HG03196 (cell line): ENCODE data around the gene TNIP3.

Source experiments
- ATAC-seq: cut with Tn5 transposase; IDR thresholded peaks from one replicate; pipeline ENCODE4 v1.9.1; 2021; ENCODE audit not compliant: unreplicated experiment

TNIP3 gene

DNA sequence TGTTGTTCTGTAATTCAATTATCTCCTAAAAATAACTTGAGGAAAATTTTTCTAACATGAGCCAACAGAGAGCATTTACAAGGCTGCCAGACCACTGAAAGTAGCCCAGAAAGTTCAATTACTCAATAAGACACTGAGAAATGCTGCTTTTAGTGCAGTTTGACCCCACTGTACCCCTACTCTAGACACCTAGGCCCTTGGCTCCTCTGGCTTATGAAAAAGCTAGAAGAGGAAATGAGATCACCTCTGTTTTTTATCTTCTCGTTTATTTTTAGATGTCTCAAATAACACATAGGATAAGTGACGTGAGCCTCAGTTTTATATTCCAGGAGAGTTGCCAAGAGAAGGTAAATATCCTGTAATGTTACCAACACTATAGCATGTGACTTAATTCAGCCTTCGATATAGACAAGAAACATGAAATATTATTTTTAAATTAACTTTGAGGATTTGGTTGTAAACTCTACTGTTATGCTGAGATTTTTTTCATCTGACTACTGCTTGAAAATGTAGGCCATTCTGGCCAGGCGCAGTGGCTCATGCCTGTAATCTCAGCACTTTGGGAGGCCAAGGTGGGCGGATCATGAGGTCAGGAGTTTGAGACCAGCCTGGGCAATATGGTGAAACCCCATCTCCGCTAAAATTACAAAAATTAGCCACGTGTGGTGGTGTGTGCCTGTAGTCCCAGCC is 24.4 kb downstream of the TNIP3 start:
- no peak for ATAC-seq

DNA sequence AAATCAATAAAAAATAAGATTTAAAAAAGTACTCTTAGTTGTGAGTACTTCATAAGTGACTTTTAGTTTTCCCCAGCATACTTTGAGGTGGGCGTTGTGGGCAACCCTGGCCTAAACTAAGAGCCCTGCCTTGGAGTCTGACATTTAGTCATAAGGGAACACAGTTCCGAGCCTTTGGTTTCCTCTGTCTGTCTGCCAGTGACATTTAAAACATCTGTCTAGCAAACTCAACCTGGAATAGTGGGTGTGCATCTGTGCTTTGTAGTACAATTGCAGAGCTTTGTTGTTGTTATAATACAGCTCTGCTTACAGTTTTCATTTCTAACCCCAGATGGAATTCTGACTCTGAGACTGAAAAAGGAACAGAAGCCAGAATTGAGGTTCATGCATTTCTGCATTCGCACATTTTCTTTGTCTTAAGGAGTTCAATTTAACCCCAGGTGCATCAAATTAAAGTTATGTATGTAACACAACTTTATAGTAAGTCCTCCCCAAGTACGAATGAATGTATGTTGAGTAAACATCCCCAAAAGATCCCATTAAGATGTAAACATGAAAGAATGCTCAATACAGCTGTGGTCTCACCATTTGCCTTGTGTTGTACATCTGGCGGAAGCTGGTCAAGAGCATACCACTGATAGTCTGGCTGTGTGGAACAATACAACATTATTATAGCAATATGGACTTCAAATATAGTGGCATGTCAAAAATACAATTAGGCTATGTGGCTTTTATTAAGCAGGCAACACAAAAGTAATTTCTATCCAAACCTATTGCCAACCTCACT is 25.9 kb downstream of the TNIP3 start:
- ATAC-seq, result no peak

- ATAC-seq, result no peak
Measured at GRCh38 chr4:121130326-121130660, 33.8 kb downstream of the TNIP3 start.

- ATAC-seq, result no peak
Measured at GRCh38 chr4:121129606-121130325, 34.4 kb downstream of the TNIP3 start.

DNA sequence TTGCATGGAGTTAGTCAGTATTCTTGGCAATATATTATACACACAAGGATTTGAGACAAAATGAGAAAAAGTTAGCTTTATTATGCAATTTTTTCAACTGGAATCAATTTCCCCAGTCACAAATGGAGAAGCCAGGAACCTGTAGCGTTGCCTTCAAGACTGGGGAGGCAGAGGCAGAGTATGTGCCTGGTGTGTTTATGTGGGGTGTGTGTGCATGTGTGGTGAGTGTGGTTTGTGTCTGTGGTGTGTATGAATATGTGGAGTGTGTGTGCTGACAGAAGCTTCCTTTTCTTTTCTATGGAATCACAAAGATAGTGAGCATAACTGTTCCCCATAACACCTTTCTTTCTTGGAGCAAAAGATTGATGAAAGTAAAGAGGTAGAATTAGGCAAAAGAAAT is 37.0 kb downstream of the TNIP3 start:
- no peak for ATAC-seq

DNA sequence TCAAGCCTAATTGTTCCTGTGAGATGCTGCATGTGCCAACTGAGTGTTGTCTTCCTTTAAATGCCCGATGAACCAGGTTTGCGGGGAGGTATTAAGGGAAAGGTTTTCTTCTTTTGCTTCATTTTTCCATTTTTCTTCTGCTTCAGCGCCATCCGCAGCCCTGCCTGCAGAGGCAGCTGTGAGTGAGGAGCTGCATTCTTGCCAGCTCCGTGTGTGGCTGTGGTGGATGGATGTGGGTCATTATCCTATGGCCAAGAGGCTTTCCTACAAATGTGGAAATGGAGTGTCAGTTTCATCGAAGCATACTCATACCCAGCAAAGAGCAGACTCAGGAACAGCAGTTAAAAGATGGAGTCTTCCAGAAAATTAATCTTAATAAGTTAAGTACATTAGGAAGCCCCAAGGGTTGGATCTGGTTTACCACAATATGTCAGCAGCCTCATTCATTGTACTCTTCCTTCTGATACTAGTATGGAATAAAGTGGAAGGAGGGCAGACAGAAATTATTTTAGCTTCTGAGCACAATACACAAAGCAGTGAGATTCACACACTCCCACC is 37.6 kb downstream of the TNIP3 start:
- no peak for ATAC-seq

- no peak for ATAC-seq
Measured at GRCh38 chr4:121125498-121125885, 38.6 kb downstream of the TNIP3 start.

DNA sequence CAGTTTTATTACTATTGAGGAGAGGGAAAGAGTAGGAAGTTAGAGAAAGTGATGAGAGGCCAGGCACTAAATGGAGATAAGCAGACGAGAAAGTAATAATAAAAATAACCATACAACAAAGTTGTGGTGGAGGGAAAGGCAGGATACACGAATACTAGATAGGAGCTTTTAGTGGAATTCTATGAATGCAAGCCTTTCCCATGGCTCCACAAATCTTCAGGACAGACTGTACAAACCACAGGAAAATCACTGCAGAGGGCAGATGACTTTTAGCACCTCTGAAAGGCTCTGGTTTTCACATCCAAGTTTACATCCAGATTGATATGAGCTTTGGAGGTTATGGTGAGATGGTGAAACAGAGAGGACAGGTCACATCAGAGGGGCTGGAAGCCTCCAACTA is 41.5 kb downstream of the TNIP3 start:
- no peak for ATAC-seq

GRCh38 chr4:121119715-121120114 is 44.4 kb downstream of the TNIP3 start:
- ATAC-seq, result no peak

GRCh38 chr4:121118344-121118743 is 45.8 kb downstream of the TNIP3 start:
- ATAC-seq, result no peak

DNA sequence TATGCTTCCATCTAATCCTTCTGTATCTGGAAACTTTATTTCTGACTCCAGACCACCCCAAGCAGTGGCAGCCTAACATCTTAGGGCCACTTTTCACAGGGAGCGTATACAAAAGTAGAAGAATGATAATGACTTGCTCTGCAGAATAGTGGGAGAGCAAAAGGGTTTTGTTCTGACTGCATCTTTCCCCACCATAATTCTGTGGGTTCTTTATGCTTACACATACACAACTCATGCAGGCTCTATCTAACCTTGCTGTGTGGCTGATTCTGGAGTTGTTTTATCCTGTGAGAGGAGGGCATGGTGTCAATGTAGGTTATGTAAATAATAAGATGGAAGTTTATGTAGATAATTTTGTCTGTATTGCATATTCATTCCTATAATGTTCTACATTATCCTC is 49.4 kb downstream of the TNIP3 start:
- ATAC-seq, result no peak

GRCh38 chr4:121112530-121112929 is 51.6 kb downstream of the TNIP3 start:
- ATAC-seq, result no peak

DNA sequence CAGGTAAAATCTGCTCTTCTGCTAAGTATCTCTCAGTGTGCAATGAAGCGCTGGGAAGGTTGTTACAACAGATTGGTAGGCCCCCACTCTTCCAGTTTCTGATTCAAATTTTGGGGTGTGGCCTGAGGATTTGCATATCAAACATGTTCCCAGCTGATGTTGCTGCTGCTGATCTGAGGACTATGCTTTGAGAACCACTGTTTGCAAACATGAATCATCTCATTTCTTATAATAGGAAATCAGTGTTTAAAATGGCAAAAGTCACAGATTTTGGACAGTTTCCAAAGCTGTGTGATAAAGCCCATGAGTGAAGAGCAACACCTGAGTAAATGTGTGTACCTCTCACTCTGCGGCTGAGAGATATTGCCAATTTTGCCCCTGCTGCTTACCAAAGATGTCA is 55.6 kb downstream of the TNIP3 start:
- no peak for ATAC-seq

- no peak for ATAC-seq
Measured at GRCh38 chr4:121107507-121107906, 56.6 kb downstream of the TNIP3 start.

DNA sequence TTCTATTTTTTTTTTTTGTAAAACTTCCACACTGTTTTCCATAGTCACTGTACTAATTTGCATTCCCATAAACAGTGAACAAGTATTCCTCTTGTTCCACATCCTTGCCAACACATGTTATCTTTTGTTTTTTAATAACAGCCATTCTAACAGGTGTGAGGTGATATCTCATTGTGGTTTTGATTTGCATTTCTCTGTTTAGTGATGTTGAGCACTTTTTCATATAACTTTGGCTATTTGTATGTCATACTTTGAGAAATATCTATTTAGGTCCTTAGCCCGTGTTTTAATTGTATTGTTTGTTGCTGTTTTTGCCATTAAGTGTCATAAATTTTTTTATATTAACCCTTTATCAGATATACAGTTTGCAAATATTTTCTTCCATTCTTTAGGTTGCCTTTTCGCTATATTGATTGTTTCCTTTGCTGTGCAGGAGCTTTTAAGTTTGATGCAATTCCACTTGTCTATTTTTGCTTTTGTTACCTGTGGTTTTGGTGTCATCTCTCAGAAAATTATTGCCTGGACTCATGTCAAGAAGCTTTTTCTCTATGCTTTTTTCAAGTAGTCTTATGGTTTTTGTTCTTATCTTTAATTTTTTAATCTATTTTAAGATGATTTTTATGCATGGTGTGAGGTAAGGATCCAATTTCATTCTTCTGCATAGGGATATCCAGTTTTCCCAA is 63.9 kb downstream of the TNIP3 start:
- ATAC-seq, result no peak

DNA sequence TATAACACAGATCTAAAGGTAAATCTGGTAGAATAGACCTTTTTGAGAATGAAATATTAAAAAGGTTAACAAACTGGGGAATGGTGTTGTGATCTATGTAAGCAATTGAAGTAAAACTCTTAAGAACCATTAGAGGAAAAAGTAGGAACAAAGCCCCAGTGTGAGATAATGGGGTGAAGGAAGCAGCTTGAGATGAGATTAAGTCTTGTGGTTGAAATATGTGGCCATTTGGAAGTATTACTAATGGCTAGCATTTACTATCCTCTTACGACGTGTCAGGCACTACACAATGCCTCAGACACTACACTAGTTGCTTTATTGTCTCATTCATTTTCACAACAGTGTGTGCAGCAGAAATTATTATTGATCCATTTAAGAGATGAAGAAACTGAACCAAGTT is 65.9 kb downstream of the TNIP3 start:
- no peak for ATAC-seq

DNA sequence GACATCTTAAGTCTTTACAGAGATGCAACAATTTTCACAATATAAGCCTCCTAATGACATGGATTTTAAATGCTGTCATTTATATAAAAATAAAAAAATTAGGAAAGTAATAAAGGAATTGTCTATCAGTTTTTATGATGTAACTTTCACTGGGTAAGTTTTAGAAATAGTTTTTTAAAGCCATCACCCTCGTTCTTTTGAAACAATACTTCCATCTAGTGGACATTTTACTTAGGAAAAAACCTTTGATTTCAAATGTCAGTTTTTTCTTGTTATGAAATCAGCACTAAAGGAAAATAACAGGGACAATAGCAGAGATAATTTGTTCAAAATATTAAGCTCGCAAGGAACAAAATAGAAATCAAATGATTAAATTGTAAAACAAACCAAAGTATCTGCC is 67.5 kb downstream of the TNIP3 start:
- no peak for ATAC-seq

DNA sequence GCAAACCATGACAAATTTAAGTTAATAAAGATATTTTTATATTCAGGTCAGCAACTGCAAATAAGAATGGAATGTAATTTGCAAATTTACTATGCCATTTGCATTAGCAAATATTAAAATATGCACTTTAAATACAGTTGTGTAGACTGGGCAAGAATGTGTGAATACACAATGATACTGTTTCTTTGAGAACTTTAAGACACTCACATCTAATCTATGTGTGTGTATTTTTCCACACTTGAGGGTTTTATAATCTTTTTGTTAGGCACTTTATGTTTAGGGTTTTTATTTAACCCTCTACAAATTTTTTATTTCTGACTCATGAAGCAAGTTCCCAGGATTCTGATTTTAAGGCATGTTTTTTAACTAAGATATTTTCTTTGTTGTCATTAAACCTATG is 67.9 kb downstream of the TNIP3 start:
- no peak for ATAC-seq

- no peak for ATAC-seq
Measured at GRCh38 chr4:121094297-121094966, 69.7 kb downstream of the TNIP3 start.

DNA sequence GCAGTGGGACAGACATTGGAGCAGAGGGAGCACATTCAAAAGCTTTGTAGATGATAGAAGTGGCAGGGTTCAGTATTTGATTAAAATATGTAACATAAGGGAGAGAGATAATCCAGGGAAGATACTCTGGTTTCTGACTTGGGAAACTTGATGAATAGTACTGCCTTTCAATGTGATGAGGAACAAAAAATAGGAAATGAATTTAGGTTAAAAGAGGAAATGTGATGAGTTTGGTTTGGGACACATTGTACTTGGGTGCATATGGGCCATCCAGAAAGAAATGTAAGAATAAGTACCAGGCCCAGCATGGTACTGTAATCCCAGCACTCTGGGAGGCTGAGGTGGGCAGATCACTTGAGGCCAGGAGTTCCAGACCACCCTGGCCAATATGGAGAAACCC is 70.9 kb downstream of the TNIP3 start:
- no peak for ATAC-seq

DNA sequence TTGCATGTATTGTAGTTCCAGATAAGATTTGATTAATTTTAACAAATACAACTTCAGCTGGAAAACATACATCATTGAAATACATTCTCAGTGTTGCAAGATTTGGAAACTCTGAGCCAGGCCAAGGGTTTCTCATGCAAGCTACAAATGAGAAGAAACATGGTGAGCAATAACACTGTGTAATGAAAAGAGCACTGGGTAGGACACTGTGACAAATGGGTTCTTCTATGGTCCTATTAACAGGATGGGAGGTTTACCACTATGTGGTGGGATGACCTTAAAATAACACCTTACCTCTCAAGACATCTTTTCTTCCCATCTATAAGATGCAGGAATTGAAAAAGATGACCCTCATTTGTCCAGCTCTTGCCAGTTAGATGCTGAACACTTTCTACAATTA is 72.2 kb downstream of the TNIP3 start:
- no peak for ATAC-seq
